HepG2 (cell line): ENCODE measurements around the gene GRAMD4. TPM values are rescaled to one million over a fixed set of nuclear protein-coding genes. Genes with fewer than 3 reads are reported as not detected.

Source experiments
- ATAC-seq: fragments of 200-7000 bp; cut with Tn5 transposase; 3 replicates; pipeline ENCODE4 v1.9.1; 2020; ENCODE audit warnings: mild to moderate bottlenecking, moderate library complexity
- BruUV-seq: library from RNA; stranded (reverse); fragments of 400-500 nt; replicated peaks from 2 replicates; lab custom pipeline; 2021; lab: Mats Ljungman, UMichigan
- CTCF ChIA-PET: fragments of 300-600 bp; formaldehyde crosslinking; extraction: SDS; loops from one replicate; lab custom pipeline; 2021; ENCODE audit warnings: low total read pairs, inconsistent platforms, low intra/inter-chr PET ratio; lab: Yijun Ruan, JAX
- POLR2A ChIA-PET: fragments of 350-600 bp; sonication (Branson Sonifier 250); formaldehyde crosslinking; loops from one replicate; lab custom pipeline; 2020; ENCODE audit warnings: antibody characterized with exemption, inconsistent platforms; lab: Yijun Ruan, JAX
- DNase-seq: peaks from one replicate; pipeline ENCODE4 v3.0.0-alpha.2; 2015; ENCODE audit warnings: low spot score
- FAIRE-seq: peaks from 3 replicates; lab custom pipeline; 2011; peaks lifted over from hg19 to GRCh38; lab: Jason Lieb, UNC
- H2AFZ ChIP-seq: one replicate; pipeline ENCODE4 v1.6.1; 2011; ENCODE audit warnings: low read length, inconsistent platforms
- H3K27ac ChIP-seq: fragments of 300-600 bp; 3 replicates; pipeline ENCODE4 v1.8.0; 2011; ENCODE audit warnings: mixed run types, mild to moderate bottlenecking, mixed read lengths, low read length, inconsistent platforms; ENCODE audit not compliant: insufficient read depth; ENCODE audit errors: extremely low read length
- H3K27me3 ChIP-seq, 2 experiments: fragments of 200-600 bp in 1 of 2; 2 replicates in 1 of 2; 3 replicates in 1 of 2; pipeline versions ENCODE4 v1.6.0 to v1.8.0; 2011; ENCODE audit warnings: low read length in 2 of 2, mild to moderate bottlenecking in 2 of 2, moderate library complexity in 2 of 2, inconsistent platforms in 1 of 2; ENCODE audit not compliant: insufficient read depth in 2 of 2, control insufficient read depth in 1 of 2
- H3K36me3 ChIP-seq, 2 experiments: fragments of 200-600 bp in 1 of 2; replicated peaks in 1 of 2; 2 replicates in 1 of 2; 3 replicates in 1 of 2; pipeline versions ENCODE4 v1.5.1 to v1.8.0; 2011; ENCODE audit warnings: low read length in 2 of 2, inconsistent platforms in 1 of 2; ENCODE audit not compliant: insufficient read depth in 2 of 2, control insufficient read depth in 1 of 2
- H3K4me1 ChIP-seq: 2 replicates; pipeline ENCODE4 v1.5.1; 2012; ENCODE audit warnings: low read length, inconsistent platforms; ENCODE audit not compliant: insufficient read depth
- H3K4me2 ChIP-seq: 2 replicates; pipeline ENCODE4 v1.6.0; 2011; ENCODE audit warnings: low read depth, low read length, inconsistent platforms
- H3K4me3 ChIP-seq, 3 experiments: fragments of 200-600 bp in 1 of 3; sonication (generic), shearing (Covaris generic) in 1 of 3; replicated peaks in 1 of 3; 2 replicates each; pipeline ENCODE4 v1.5.1; 2011 to 2016; ENCODE audit warnings: low read length in 3 of 3, inconsistent platforms in 2 of 3, low read depth in 2 of 3, mild to moderate bottlenecking in 2 of 3, control low read depth in 1 of 3, mixed read lengths in 1 of 3; ENCODE audit not compliant: insufficient read depth in 1 of 3
- H3K79me2 ChIP-seq: one replicate; pipeline ENCODE4 v1.6.1; 2011; ENCODE audit warnings: low read length, inconsistent platforms; ENCODE audit not compliant: insufficient read depth
- H3K9ac ChIP-seq: 2 replicates; pipeline ENCODE4 v1.6.0; 2011; ENCODE audit warnings: mild to moderate bottlenecking, low read depth, low read length, inconsistent platforms; ENCODE audit not compliant: insufficient read depth
- H3K9me3 ChIP-seq: 2 replicates; pipeline ENCODE4 v1.5.1; 2012; ENCODE audit warnings: mild to moderate bottlenecking, low read length
- H4K20me1 ChIP-seq: 2 replicates; pipeline ENCODE4 v1.6.0; 2011; ENCODE audit warnings: inconsistent platforms, mild to moderate bottlenecking, low read length, moderate library complexity; ENCODE audit not compliant: insufficient read depth
- AKAP8 ChIP-seq: sonication (generic); formaldehyde crosslinking; IDR thresholded peaks from 2 replicates; pipeline ENCODE4 v1.5.1; 2020; ENCODE audit warnings: mild to moderate bottlenecking, missing genetic modification reagents
- ATF3 ChIP-seq: sonication (generic); formaldehyde crosslinking; IDR thresholded peaks from 2 replicates; pipeline ENCODE4 v1.4.0; 2020; ENCODE audit warnings: missing genetic modification reagents
- CREB1 ChIP-seq, 2 experiments: fragments of 450-650 bp in 1 of 2; IDR thresholded peaks; 2 replicates each; pipeline ENCODE4 v1.6.1; 2016 to 2017; ENCODE audit warnings: control low read depth in 1 of 2, mild to moderate bottlenecking in 1 of 2, missing compliant biosample characterization in 1 of 2, missing genetic modification characterization in 1 of 2
- IKZF1 ChIP-seq: fragments of 450-650 bp; IDR thresholded peaks from 2 replicates; pipeline ENCODE4 v1.7.1; 2016
- NFKB2 ChIP-seq: sonication (generic); formaldehyde crosslinking; IDR thresholded peaks from 2 replicates; pipeline ENCODE4 v1.4.0; 2020; ENCODE audit warnings: missing genetic modification reagents, borderline replicate concordance
- TBX3 ChIP-seq: fragments of 450-650 bp; IDR thresholded peaks from 2 replicates; pipeline ENCODE4 v1.6.1; 2017; ENCODE audit warnings: antibody characterized with exemption, mild to moderate bottlenecking, inconsistent platforms, borderline replicate concordance
- ZBTB4 ChIP-seq: sonication (generic); formaldehyde crosslinking; IDR thresholded peaks from 2 replicates; pipeline ENCODE4 v1.4.0; 2020; ENCODE audit warnings: missing genetic modification reagents, mild to moderate bottlenecking, borderline replicate concordance
- ZC3H13 ChIP-seq: sonication (generic); formaldehyde crosslinking; IDR thresholded peaks from 2 replicates; pipeline ENCODE4 v1.8.1; 2023; ENCODE audit warnings: mild to moderate bottlenecking, missing genetic modification reagents, moderate library complexity
- ZNF232 ChIP-seq: sonication (generic); formaldehyde crosslinking; IDR thresholded peaks from 2 replicates; pipeline ENCODE4 v1.4.0; 2020; ENCODE audit warnings: missing genetic modification reagents, borderline replicate concordance
- ZNF382 ChIP-seq: sonication (generic); formaldehyde crosslinking; IDR thresholded peaks from 2 replicates; pipeline ENCODE4 v1.5.0; 2020; ENCODE audit warnings: missing genetic modification reagents, mild to moderate bottlenecking, borderline replicate concordance
- ZNF558 ChIP-seq: sonication (generic); formaldehyde crosslinking; IDR thresholded peaks from 2 replicates; pipeline ENCODE4 v1.9.0; 2022; ENCODE audit warnings: mild to moderate bottlenecking, missing genetic modification reagents, borderline replicate concordance
- ZNF607 ChIP-seq: sonication (generic); formaldehyde crosslinking; IDR thresholded peaks from 2 replicates; pipeline ENCODE4 v1.5.1; 2020; ENCODE audit warnings: missing genetic modification reagents, mild to moderate bottlenecking, borderline replicate concordance
- ZNF709 ChIP-seq: sonication (generic); formaldehyde crosslinking; IDR thresholded peaks from 2 replicates; pipeline ENCODE4 v1.5.0; 2020; ENCODE audit warnings: mild to moderate bottlenecking, missing genetic modification reagents
- ZNF777 ChIP-seq: sonication (generic); formaldehyde crosslinking; IDR thresholded peaks from 2 replicates; pipeline ENCODE4 v1.4.0; 2020; ENCODE audit warnings: missing genetic modification reagents
- WGBS: methylation state at CpG from one replicate; pipeline ENCODE4 v1.1.6; 2017; ENCODE audit warnings: low lambda C conversion rate; 5-methylcytosine and 5-hydroxymethylcytosine counted together
- in situ Hi-C: cut with HindIII; loops from 2 replicates; pipeline ENCODE4 v1.10.0; 2017; ENCODE audit warnings: low pct_unique_long_range_greater_than_20kb; ENCODE audit not compliant: extremely low pct_ligation_motif_present
- intact Hi-C: fragments of 100-400 bp; cut with micrococcal nuclease; formaldehyde crosslinking; loops from one replicate; pipeline ENCODE4 v1.10.0; 2022; ENCODE audit not compliant: unreplicated experiment
- polyA plus RNA-seq, 8 experiments: library from polyadenylated mRNA; depleted of rRNA in 3 of 8; stranded (reverse) in 7 of 8; unstranded in 1 of 8; fragments of >200 nt; fragmentation: Illumina TruSeq in 4 of 8; extraction: Trizol in 4 of 8; gene quantifications; 2 replicates each; pipeline versions ENCODE4 v1.2.1 to v1.2.3, GENCODE V29; 2011 to 2016; ENCODE audit warnings: low read depth in 4 of 8, missing spikeins in 1 of 8, mixed read lengths in 1 of 8; ENCODE audit not compliant: insufficient read depth in 1 of 8
- total RNA-seq, 5 experiments: library from RNA; depleted of rRNA; stranded (reverse); fragments of >200 nt; fragmentation: Illumina TruSeq; extraction: Trizol; gene quantifications; 2 replicates each; pipeline ENCODE4 v1.2.3, GENCODE V29; 2016; ENCODE audit warnings: low read depth in 1 of 5
- TF ChIP-seq, protein P1 (sequence below): sonication (generic); formaldehyde crosslinking; IDR thresholded peaks from 2 replicates; pipeline ENCODE4 v1.5.0; 2020; ENCODE audit warnings: missing genetic modification reagents
- TF ChIP-seq, protein P2 (sequence below): sonication (generic); formaldehyde crosslinking; conservative IDR thresholded peaks from 2 replicates; pipeline ENCODE4 v1.4.0; 2020; ENCODE audit warnings: missing genetic modification reagents

GRAMD4 gene
- total and polyA plus RNA-seq, 2 of the 13 experiments (the other 11 are each of a cell fraction or from before 2014, with no cell fraction given): 15.2 to 15.7 TPM

DNA sequence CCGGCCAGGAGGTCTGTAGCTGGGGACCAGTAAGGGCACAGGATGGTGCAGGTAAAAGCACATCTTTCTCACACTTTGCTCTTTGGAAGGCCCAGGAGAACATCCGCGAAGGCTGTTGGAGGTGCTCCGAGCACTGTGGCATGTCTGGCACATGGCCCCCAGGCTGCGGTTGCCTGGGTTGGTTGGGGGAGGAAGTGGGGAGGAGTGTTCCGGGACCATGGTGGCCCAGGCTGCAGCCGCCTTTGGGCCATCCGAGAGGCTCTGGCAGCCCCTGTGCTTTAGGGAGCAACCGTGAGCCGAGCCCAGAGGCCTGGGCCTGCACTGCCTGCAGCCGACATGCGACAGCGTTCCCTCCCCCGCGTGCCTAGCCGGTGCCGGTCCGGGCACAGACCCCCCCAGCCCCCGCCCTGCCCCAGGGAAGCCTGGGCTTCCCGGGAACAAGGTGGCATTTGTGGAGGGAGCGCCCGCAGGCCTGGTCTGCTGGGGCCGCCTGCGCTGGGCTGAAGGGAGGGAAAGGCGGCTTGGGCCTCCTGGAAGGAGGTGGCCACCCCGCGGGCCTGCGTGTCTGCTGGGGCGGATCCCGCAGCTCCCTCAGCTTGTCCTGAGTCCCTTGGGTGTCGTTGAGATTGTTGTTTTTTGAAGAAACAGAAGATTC, 57.9 kb downstream of the GRAMD4 start:
- TF ChIP-seq ZNF382: no peak
- TF ChIP-seq ZC3H13 (CRISPR knock-in tag): no peak
- TF ChIP-seq ZNF709 (CRISPR knock-in tag): no peak
- TF ChIP-seq ZBTB4 (CRISPR knock-in tag): no peak
- TF ChIP-seq, protein P1, sequence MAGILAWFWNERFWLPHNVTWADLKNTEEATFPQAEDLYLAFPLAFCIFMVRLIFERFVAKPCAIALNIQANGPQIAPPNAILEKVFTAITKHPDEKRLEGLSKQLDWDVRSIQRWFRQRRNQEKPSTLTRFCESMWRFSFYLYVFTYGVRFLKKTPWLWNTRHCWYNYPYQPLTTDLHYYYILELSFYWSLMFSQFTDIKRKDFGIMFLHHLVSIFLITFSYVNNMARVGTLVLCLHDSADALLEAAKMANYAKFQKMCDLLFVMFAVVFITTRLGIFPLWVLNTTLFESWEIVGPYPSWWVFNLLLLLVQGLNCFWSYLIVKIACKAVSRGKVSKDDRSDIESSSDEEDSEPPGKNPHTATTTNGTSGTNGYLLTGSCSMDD (CRISPR knock-in tag): no peak
- no peak for TF ChIP-seq ATF3
- no peak for TF ChIP-seq ZNF558 (CRISPR knock-in tag)
- TF ChIP-seq, protein P2, sequence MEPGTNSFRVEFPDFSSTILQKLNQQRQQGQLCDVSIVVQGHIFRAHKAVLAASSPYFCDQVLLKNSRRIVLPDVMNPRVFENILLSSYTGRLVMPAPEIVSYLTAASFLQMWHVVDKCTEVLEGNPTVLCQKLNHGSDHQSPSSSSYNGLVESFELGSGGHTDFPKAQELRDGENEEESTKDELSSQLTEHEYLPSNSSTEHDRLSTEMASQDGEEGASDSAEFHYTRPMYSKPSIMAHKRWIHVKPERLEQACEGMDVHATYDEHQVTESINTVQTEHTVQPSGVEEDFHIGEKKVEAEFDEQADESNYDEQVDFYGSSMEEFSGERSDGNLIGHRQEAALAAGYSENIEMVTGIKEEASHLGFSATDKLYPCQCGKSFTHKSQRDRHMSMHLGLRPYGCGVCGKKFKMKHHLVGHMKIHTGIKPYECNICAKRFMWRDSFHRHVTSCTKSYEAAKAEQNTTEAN: no peak
- no peak for TF ChIP-seq TBX3
- TF ChIP-seq ZNF777 (CRISPR knock-in tag): no peak
- TF ChIP-seq IKZF1: no peak
- no peak for TF ChIP-seq NFKB2
- TF ChIP-seq CREB1 (IDR thresholded peaks at IDR 0.05): no peak
- no peak for TF ChIP-seq CREB1 (CRISPR knock-in tag; IDR thresholded peaks at IDR 0.05)
- no peak for TF ChIP-seq ZNF232 (CRISPR knock-in tag)
- TF ChIP-seq ZNF607: no peak
- no peak for TF ChIP-seq AKAP8
- Histone ChIP-seq H4K20me1 (no peaks in the 10 kb centered on the region), H2AFZ (no peak overlapping the region), H3K9ac (no peak overlapping the region), H3K9me3 (no peaks in the 10 kb centered on the region), H3K4me2 (no peak overlapping the region), H3K4me3 (no peak overlapping the region), H3K27ac (no peak overlapping the region), H3K4me1 (no peaks in the 10 kb centered on the region), H3K36me3 (peaks cover 2% of the 10 kb centered on the region in 2 experiments; a peak in 2 of 5 replicates), H3K27me3 (no peaks in the 10 kb centered on the region), H3K79me2 (no peaks in the 10 kb centered on the region)
- no peak for ATAC-seq
- in situ Hi-C loops (no loop called here), intact Hi-C loops (no loop called here)
- FAIRE-seq: no peak
- ChIA-PET POLR2A (no interaction called here), CTCF (no interaction called here)
- no peak for DNase-seq
- over 99% methylated on average over 12 of the region's 31 CpGs for WGBS
- no TSS peak for BruUV-seq
